Common myeloid progenitor, CD34-positive (primary cell): ENCODE data around the gene CHST13.

Experiments
- CTCF ChIA-PET: fragments of 350-600 bp; sonication (Branson Sonifier 250); formaldehyde crosslinking; loops from one replicate; lab custom pipeline; 2021; ENCODE audit warnings: antibody characterized with exemption; lab: Charles Lee
- POLR2A ChIA-PET: fragments of 350-600 bp; sonication (Branson Sonifier 250); formaldehyde crosslinking; loops from one replicate; lab custom pipeline; 2021; ENCODE audit warnings: antibody characterized with exemption; lab: Charles Lee
- DNase-seq, 3 donors: peaks; one replicate each; pipeline versions ENCODE4 v3.0.0 to v3.0.0-alpha.2; 2013
- H3K27ac ChIP-seq, 2 experiments: 1 replicate in 1 of 2; 2 replicates in 1 of 2; pipeline ENCODE4 v1.7.0; 2013; ENCODE audit warnings: inconsistent platforms in 2 of 2, low read length in 2 of 2, mild to moderate bottlenecking in 2 of 2, low read depth in 1 of 2, moderate library complexity in 1 of 2; ENCODE audit not compliant: severe bottlenecking in 2 of 2, insufficient read depth in 1 of 2, poor library complexity in 1 of 2
- H3K27me3 ChIP-seq, 5 experiments: replicated peaks in 2 of 5; 1 replicate in 3 of 5; 2 replicates in 2 of 5; pipeline versions ENCODE4 v1.6.1 to v1.7.0; 2013; ENCODE audit warnings: low read length in 4 of 5, mild to moderate bottlenecking in 2 of 5, moderate library complexity in 2 of 5, inconsistent platforms in 1 of 5; ENCODE audit not compliant: insufficient read depth in 5 of 5, control insufficient read depth in 4 of 5
- H3K36me3 ChIP-seq, 4 experiments: 1 replicate in 2 of 4; 2 replicates in 2 of 4; pipeline versions ENCODE4 v1.6.1 to v1.7.0; 2013; ENCODE audit warnings: low read length in 3 of 4, control low read depth in 1 of 4, mild to moderate bottlenecking in 1 of 4; ENCODE audit not compliant: control insufficient read depth in 4 of 4, insufficient read depth in 4 of 4
- H3K4me1 ChIP-seq, 4 experiments: 1 replicate in 3 of 4; 2 replicates in 1 of 4; pipeline versions ENCODE4 v1.6.1 to v1.7.1; 2013; ENCODE audit warnings: low read length in 3 of 4, mild to moderate bottlenecking in 3 of 4, control low read depth in 1 of 4, inconsistent platforms in 1 of 4, moderate library complexity in 1 of 4; ENCODE audit not compliant: control insufficient read depth in 4 of 4, insufficient read depth in 4 of 4; ENCODE audit errors: control extremely low read depth in 1 of 4
- H3K4me3 ChIP-seq, 7 experiments: 1 replicate in 4 of 7; 2 replicates in 3 of 7; pipeline versions ENCODE4 v1.5.1 to v1.7.0; 2013; ENCODE audit warnings: mild to moderate bottlenecking in 7 of 7, low read length in 6 of 7, moderate library complexity in 6 of 7, inconsistent platforms in 2 of 7, low read depth in 2 of 7, control low read depth in 1 of 7; ENCODE audit not compliant: insufficient read depth in 4 of 7, control insufficient read depth in 1 of 7; ENCODE audit errors: extremely low read depth in 1 of 7
- H3K9me3 ChIP-seq, 5 experiments: 1 replicate in 4 of 5; 2 replicates in 1 of 5; pipeline versions ENCODE4 v1.6.1 to v1.7.1; 2013; ENCODE audit warnings: low read length in 4 of 5, mild to moderate bottlenecking in 2 of 5, inconsistent platforms in 1 of 5, low read depth in 1 of 5, moderate library complexity in 1 of 5; ENCODE audit not compliant: control insufficient read depth in 4 of 5, insufficient read depth in 2 of 5; ENCODE audit errors: control extremely low read depth in 1 of 5
- WGBS: methylation state at CpG from one replicate; pipeline ENCODE4 v1.1.5; 2013; ENCODE audit not compliant: insufficient coverage; 5-methylcytosine and 5-hydroxymethylcytosine counted together

CHST13 gene

DNA sequence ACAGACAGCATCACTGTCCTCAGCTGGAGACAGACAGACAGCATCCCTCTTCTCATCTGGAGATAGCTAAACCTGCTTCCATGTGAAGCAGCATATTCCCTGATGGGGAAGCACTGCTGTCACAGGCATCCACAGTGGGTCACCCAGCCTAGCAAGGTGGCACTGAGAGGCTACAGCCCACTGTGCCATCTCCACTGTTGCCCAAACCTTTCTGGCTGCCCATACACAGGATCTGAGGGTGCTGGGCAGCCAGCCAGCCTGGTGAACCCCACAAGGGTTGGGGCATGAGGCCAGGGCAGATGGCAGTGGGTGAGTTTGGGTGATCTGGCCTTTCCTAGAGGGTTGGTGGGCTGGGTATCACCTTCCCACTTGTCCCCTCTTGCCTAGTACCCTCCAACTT is 11.7 kb downstream of the CHST13 start:
- no peaks in the 10 kb centered on the region for H3K9me3 ChIP-seq
- peaks cover 2 to 15% (median 3%) of the 10 kb centered on the region in 4 experiments for H3K36me3 ChIP-seq
- no peaks in the 10 kb centered on the region for H3K27me3 ChIP-seq
- POLR2A ChIA-PET = no interaction called here
- H3K4me3 ChIP-seq = no peak overlapping the region
- CTCF ChIA-PET = interaction anchor here (0.9 kb wide), 1 partner anchor 12 kb away, joined by 3 read pairs; the partner anchor contains the start of gene CHST13
- H3K27ac ChIP-seq = no peak overlapping the region
- DNase-seq = no peak
- H3K4me1 ChIP-seq = peaks cover 11 to 70% (median 58%) of the 10 kb centered on the region in 4 experiments

DNA sequence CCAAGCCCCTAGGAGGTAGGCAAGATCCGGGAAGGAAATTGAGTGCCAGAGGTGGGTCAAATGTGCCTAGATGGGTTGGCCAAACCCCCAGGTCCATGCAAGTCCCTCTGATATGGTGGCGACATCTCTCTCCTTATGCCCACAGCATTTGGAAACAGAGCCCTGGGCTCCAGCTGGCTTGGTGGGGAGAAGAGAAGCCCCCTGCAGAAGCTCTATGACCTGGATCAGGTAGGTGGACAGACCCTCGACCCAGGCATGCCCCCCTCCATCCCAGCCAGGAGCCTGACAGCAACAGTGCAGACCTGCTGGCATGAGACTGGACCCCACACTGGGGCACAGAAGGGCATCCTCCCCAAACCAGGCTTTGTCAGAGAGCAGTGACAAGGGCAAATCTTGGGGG is 12.2 kb downstream of the CHST13 start:
- no peak overlapping the region for H3K27ac ChIP-seq
- CTCF ChIA-PET = interaction anchor here (0.9 to 1.4 kb wide), 2 partner anchors 10 to 13 kb away, joined by 3 read pairs; partner anchors contain the start of gene CHST13
- H3K36me3 ChIP-seq = peaks cover 2 to 15% (median 3%) of the 10 kb centered on the region in 4 experiments
- WGBS = 100% methylated on average over 2 of the region's 3 CpGs
- DNase-seq = no peak
- no peaks in the 10 kb centered on the region for H3K9me3 ChIP-seq
- POLR2A ChIA-PET = no interaction called here
- no peaks in the 10 kb centered on the region for H3K27me3 ChIP-seq
- peaks cover 10 to 70% (median 58%) of the 10 kb centered on the region in 4 experiments for H3K4me1 ChIP-seq
- H3K4me3 ChIP-seq = no peak overlapping the region

DNA sequence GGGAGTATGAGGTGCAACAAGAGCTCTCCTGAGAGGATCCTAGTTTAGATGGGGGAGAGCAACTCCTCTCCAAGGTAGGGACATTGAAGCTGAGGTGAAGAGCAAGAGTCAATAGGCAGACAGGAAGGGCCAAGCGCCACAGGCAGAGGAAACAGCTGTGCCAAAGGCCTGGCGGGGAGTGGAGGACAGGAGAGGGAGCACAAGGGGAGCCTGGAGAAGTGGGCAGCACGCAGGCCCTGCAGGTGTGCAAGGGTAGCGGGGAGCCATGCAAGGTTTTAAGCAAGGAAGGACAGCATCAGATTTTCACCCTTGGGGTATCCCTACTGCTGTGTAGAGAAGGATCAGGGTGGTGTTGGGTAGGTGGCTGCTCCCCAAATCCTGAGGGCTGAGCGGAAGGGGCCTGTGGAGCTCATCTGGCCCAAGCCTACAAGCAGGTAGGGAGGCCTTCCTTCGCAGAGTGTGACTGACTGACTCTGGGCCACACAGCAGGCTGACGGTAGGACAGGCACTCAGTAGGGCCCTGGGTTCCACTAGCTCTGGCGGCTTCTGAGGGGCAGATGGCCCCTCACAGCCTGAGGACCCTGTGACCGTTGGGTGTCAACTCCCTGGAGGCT is 13.3 kb downstream of the CHST13 start:
- H3K36me3 ChIP-seq = peaks cover 2 to 21% (median 5%) of the 10 kb centered on the region in 4 experiments
- no peak overlapping the region for H3K4me3 ChIP-seq
- no peaks in the 10 kb centered on the region for H3K27me3 ChIP-seq
- H3K4me1 ChIP-seq = peaks cover 7 to 72% (median 61%) of the 10 kb centered on the region in 4 experiments
- CTCF ChIA-PET = interaction anchor here (0.8 to 2.2 kb wide), 6 partner anchors 8 to 39 kb away, joined by 3 to 12 read pairs (median 4); partner anchors contain the start of gene CHST13
- POLR2A ChIA-PET = interaction anchor here (0.5 kb wide), 1 partner anchor 1765 kb away, joined by 3 read pairs; no protein-coding TSS in a partner anchor
- 82% methylated on average over 8 of the region's 9 CpGs for WGBS
- no peak for DNase-seq
- H3K9me3 ChIP-seq = no peaks in the 10 kb centered on the region
- H3K27ac ChIP-seq = no peak overlapping the region

DNA sequence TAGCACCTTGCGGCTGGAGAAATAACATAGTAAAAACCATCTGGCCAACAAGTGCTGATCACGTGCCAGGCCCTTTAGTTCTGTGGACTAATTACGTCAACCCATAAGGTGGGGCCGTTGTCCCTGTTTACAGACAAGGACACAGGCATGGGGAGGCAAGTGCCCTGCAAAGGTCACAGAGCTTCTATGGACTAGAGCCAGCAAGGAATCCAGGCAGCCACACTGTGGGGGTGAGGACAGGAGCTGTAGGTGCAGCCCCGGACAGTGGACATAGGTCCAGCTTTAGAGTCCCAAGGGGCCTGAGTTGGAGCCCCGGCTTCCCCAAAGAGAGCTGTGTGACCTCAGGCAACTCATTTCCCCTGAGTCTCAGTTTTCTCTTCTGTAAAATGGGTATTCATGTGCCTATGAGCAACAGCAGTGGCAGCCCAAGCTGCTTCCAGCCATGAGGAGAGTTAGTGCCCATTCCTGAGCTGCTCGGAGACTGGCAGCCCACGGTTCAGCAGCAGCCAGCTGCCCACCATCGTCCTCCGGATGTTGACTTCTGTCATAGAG is 13.9 kb downstream of the CHST13 start:
- H3K27ac ChIP-seq = no peak overlapping the region
- H3K9me3 ChIP-seq = no peaks in the 10 kb centered on the region
- peaks cover 2 to 27% (median 10%) of the 10 kb centered on the region in 4 experiments for H3K36me3 ChIP-seq
- no peaks in the 10 kb centered on the region for H3K27me3 ChIP-seq
- 95% methylated on average over 10 of the region's 10 CpGs for WGBS
- no peak overlapping the region for H3K4me3 ChIP-seq
- CTCF ChIA-PET = interaction anchor here (0.8 to 2.2 kb wide), 5 partner anchors 9 to 40 kb away, joined by 3 to 12 read pairs (median 4); partner anchors contain the start of gene CHST13
- peaks cover 7 to 68% (median 62%) of the 10 kb centered on the region in 4 experiments for H3K4me1 ChIP-seq
- POLR2A ChIA-PET = interaction anchor here (0.5 kb wide), 1 partner anchor 1764 kb away, joined by 3 read pairs; no protein-coding TSS in a partner anchor
- no peak for DNase-seq

DNA sequence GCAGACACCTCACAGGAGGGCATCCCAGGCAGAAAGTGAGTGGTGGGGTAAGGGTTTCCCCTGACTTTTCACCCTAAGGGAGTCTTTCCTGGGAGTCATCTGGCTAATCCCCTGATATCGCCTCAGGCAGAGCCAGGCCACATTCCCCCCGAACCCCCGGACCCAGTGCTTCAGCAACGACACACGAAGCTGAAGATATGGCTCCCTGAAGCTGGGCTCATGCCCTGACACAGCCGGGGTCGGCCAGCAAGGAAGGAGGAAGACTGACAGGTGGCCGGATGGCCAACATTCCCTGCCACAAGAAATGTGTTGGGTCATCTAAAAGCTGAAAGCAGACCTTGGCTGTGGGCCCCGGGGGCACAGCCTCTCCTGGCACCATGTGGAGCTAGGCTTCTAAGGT is 14.4 kb downstream of the CHST13 start:
- 92% methylated on average over 9 of the region's 9 CpGs for WGBS
- DNase-seq = no peak
- Histone ChIP-seq H3K9me3 (no peaks in the 10 kb centered on the region), H3K36me3 (peaks cover 2 to 29% (median 12%) of the 10 kb centered on the region in 4 experiments), H3K27me3 (no peaks in the 10 kb centered on the region), H3K4me3 (no peak overlapping the region), H3K4me1 (peaks cover 4 to 69% (median 63%) of the 10 kb centered on the region in 4 experiments), H3K27ac (no peak overlapping the region)
- ChIA-PET POLR2A (no interaction called here), CTCF (interaction anchor here (0.8 to 2.2 kb wide), 5 partner anchors 9 to 17 kb away, joined by 3 to 12 read pairs (median 4); partner anchors contain the start of gene CHST13)

DNA sequence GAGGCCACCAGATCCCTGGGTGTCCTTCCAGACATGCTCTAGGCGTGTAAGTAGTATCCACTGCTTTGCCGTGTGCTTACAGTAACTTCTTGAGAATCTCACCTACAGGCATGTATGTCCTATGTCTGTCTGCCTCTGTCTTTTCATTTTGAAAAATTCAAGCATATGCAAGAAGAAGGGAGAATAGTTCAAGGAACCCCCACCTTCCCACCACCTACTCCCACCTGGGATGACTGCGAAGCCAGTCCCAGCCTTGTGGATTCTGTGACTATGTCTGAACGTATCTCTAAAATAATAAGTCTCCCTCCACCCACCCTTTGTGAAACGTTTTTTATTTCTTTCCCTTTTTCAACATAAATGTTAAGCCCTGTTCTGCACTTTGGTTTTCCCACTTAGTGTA is 15.0 kb downstream of the CHST13 start:
- whole genome bisulfite sequencing = 60% methylated on average over 2 of the region's 5 CpGs
- H3K27ac ChIP-seq = peak overlapping the region in 1 of 2 experiments; percentile 96
- H3K4me1 ChIP-seq = peaks cover 2 to 69% (median 62%) of the 10 kb centered on the region in 4 experiments
- ChIA-PET CTCF (interaction anchor here (0.9 to 2.2 kb wide), 4 partner anchors 12 to 18 kb away, joined by 3 to 12 read pairs (median 6); partner anchors contain the start of gene CHST13), POLR2A (no interaction called here)
- no peak for DNase-seq
- H3K27me3 ChIP-seq = no peaks in the 10 kb centered on the region
- H3K4me3 ChIP-seq = no peak overlapping the region
- H3K36me3 ChIP-seq = peaks cover 4 to 33% (median 12%) of the 10 kb centered on the region in 4 experiments
- no peaks in the 10 kb centered on the region for H3K9me3 ChIP-seq
